Upper lobe of left lung (tissue), 6 donors: ENCODE data around the gene ITGAL. TPM values are rescaled to one million over a fixed set of nuclear protein-coding genes. Genes with fewer than 3 reads are reported as not detected.
A peak's percentile ranks its signal among the peaks of the same experiment; 100 is the strongest.

Experiments used
- ATAC-seq, 2 donors: fragments of 200-7000 bp; cut with Tn5 transposase; one replicate each; pipeline ENCODE4 v1.9.1; 2022; ENCODE audit warnings: mild to moderate bottlenecking in 2 of 2, moderate library complexity in 2 of 2; ENCODE audit not compliant: low FRiP score in 2 of 2
- DNase-seq, 2 donors: peaks; one replicate each; pipeline ENCODE4 v3.0.0-alpha.2; 2019 to 2020
- H3K27ac ChIP-seq, 4 donors: fragments of 200-600 bp; sonication (generic); one replicate each; pipeline ENCODE4 v1.5.1; 2016 to 2019
- H3K27me3 ChIP-seq, 4 donors: fragments of 200-600 bp; sonication (generic); one replicate each; pipeline ENCODE4 v1.5.1; 2017 to 2019
- H3K36me3 ChIP-seq, 4 donors: fragments of 200-600 bp; sonication (generic); one replicate each; pipeline ENCODE4 v1.5.1; 2016 to 2019
- H3K4me1 ChIP-seq, 4 donors: fragments of 200-600 bp; sonication (generic); one replicate each; pipeline ENCODE4 v1.5.1; 2018 to 2019
- H3K4me3 ChIP-seq, 4 donors: fragments of 200-600 bp; sonication (generic); one replicate each; pipeline ENCODE4 v1.5.1; 2017 to 2019; ENCODE audit warnings: mild to moderate bottlenecking in 2 of 4, moderate library complexity in 1 of 4
- H3K9me3 ChIP-seq, 4 donors: fragments of 200-600 bp; sonication (generic); one replicate each; pipeline ENCODE4 v1.5.1; 2018 to 2019
- EP300 ChIP-seq, 4 donors: sonication (generic); formaldehyde crosslinking; IDR thresholded peaks; one replicate each; pipeline ENCODE4 v1.5.1; 2017; ENCODE audit warnings: antibody characterized with exemption in 4 of 4, control low read depth in 2 of 4
- POLR2A ChIP-seq, 4 donors: fragments of 450-650 bp; IDR thresholded peaks; one replicate each; pipeline ENCODE4 v1.5.1; 2016 to 2017; ENCODE audit warnings: antibody characterized with exemption in 4 of 4, mild to moderate bottlenecking in 2 of 4
- POLR2AphosphoS5 ChIP-seq, 2 donors: sonication (generic); formaldehyde crosslinking; IDR thresholded peaks; one replicate each; pipeline ENCODE4 v1.5.1; 2017; ENCODE audit warnings: antibody characterized with exemption in 2 of 2
- WGBS, 2 donors: methylation state at CpG; one replicate each; pipeline ENCODE4 v1.1.5; 2017 to 2018; 5-methylcytosine and 5-hydroxymethylcytosine counted together
- total RNA-seq, 6 donors: library from RNA; depleted of rRNA in 4 of 6; stranded (reverse); fragments of >200 nt in 4 of 6; gene quantifications; one replicate each; pipeline versions ENCODE4 v1.1.0 to v1.2.1, GENCODE V29; 2016 to 2021
- TF ChIP-seq, protein P1 (sequence below), 6 experiments: fragments of 450-650 bp in 4 of 6; fragments of 200-600 bp in 2 of 6; sonication (generic) in 2 of 6; IDR thresholded peaks; one replicate each; pipeline ENCODE4 v1.5.1; 2016 to 2019; ENCODE audit warnings: antibody characterized with exemption in 6 of 6
- donor health status: DM: no; HTN: no; CAD: no; lungs with moderate emphysema.
- donor health status: DM: no; HTN: yes; CAD: no; lungs with severe emphysema.

Gene ITGAL
- total RNA-seq, 6 donors from 2014 or later = 22.8 to 138 (median 67.0) TPM

DNA sequence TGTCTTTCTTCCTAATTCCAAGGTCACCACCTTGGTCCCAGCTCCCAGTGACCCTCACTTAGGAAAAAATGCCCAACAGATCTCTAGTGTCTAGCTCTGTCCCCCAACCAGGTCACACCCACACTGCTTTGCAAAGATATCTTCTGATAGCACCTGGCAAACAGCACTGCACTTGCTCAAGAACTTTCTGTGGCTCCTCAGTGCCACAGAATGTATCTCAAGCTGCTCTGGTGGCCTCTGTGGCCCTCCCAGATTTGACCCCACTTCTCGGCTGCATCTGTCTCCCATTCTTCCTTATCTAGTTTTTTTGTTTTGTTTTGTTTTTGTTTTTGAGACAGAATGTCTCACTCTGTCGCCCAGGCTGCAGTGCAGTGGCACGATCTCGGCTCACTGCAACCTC is 94.0 kb downstream of the ITGAL start:
- no peak overlapping the region for H3K4me3 ChIP-seq

DNA sequence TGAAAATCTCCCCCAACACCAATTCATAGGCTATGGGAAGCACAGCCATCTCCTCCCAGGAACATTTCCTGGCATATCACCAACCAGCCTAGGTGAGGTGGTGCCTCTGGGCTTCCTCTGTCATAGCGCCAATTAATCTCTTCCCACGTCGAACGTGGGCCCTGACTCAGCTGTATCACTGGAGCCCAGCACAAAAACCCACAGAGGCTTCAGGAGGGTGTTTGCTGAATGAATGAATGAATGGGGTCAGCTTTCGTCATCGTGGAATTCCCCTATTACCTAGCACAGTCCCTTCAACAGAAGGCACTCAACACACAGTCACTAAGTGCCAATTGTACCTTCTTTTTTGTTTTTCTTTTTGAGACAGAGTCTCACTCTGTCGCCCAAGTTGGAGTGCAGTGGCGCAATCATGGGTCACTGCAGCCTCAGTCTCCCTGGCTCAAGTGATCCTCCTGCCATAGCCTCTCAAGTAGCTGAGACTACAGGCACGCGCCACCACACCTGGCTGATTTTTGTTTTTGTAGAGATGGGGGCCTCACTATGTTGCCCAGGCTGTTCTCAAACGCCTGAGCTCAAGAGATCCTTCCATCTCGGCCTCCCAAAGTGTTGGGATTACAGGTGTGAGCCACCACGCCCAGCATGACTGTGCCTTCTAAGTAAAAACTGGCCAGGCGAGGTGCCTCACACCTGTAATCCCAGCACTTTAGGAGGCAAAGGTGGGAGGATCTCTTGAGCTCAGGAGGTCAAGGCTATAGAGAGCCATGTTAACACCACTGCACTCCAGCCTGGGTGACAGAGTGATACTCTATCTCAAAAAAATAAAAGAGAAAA is 94.8 kb downstream of the ITGAL start:
- ATAC-seq (no peak), DNase-seq (no peak)
- no peak overlapping the region for H3K27ac ChIP-seq
- no peaks in the 10 kb centered on the region for H3K9me3 ChIP-seq
- TF ChIP-seq POLR2A (IDR thresholded peaks at IDR 0.05) = no peak
- TF ChIP-seq POLR2AphosphoS5 (IDR thresholded peaks at IDR 0.05) = no peak
- TF ChIP-seq, protein P1, sequence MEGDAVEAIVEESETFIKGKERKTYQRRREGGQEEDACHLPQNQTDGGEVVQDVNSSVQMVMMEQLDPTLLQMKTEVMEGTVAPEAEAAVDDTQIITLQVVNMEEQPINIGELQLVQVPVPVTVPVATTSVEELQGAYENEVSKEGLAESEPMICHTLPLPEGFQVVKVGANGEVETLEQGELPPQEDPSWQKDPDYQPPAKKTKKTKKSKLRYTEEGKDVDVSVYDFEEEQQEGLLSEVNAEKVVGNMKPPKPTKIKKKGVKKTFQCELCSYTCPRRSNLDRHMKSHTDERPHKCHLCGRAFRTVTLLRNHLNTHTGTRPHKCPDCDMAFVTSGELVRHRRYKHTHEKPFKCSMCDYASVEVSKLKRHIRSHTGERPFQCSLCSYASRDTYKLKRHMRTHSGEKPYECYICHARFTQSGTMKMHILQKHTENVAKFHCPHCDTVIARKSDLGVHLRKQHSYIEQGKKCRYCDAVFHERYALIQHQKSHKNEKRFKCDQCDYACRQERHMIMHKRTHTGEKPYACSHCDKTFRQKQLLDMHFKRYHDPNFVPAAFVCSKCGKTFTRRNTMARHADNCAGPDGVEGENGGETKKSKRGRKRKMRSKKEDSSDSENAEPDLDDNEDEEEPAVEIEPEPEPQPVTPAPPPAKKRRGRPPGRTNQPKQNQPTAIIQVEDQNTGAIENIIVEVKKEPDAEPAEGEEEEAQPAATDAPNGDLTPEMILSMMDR (IDR thresholded peaks at IDR 0.05) = no peak
- no peak for TF ChIP-seq EP300 (IDR thresholded peaks at IDR 0.05)
- peaks cover 0 to 4% (median 0%) of the 10 kb centered on the region in 4 donors for H3K36me3 ChIP-seq
- no peak overlapping the region for H3K4me3 ChIP-seq
- H3K4me1 ChIP-seq = peaks cover 15 to 31% (median 16%) of the 10 kb centered on the region in 4 donors
- 75 to 77% methylated on average over 12 to 14 of the region's 14 CpGs for WGBS, 2 donors
- H3K27me3 ChIP-seq = no peaks in the 10 kb centered on the region

More for the DNA sequence above, 94.0 kb downstream of the ITGAL start:
- 90 to 94% methylated on average over 4 of the region's 4 CpGs for WGBS, 2 donors
- H3K27ac ChIP-seq = no peak overlapping the region
- H3K4me1 ChIP-seq = peaks cover 13 to 27% (median 16%) of the 10 kb centered on the region in 4 donors
- peaks cover 0 to 4% (median 0%) of the 10 kb centered on the region in 4 donors for H3K36me3 ChIP-seq
- no peaks in the 10 kb centered on the region for H3K27me3 ChIP-seq
- DNase-seq = no peak
- no peak for ATAC-seq
- H3K9me3 ChIP-seq = no peaks in the 10 kb centered on the region
- TF ChIP-seq, protein P1 (IDR thresholded peaks at IDR 0.05) = no peak
- TF ChIP-seq POLR2A (IDR thresholded peaks at IDR 0.05) (no peak), EP300 (IDR thresholded peaks at IDR 0.05) (no peak), POLR2AphosphoS5 (IDR thresholded peaks at IDR 0.05) (no peak)

DNA sequence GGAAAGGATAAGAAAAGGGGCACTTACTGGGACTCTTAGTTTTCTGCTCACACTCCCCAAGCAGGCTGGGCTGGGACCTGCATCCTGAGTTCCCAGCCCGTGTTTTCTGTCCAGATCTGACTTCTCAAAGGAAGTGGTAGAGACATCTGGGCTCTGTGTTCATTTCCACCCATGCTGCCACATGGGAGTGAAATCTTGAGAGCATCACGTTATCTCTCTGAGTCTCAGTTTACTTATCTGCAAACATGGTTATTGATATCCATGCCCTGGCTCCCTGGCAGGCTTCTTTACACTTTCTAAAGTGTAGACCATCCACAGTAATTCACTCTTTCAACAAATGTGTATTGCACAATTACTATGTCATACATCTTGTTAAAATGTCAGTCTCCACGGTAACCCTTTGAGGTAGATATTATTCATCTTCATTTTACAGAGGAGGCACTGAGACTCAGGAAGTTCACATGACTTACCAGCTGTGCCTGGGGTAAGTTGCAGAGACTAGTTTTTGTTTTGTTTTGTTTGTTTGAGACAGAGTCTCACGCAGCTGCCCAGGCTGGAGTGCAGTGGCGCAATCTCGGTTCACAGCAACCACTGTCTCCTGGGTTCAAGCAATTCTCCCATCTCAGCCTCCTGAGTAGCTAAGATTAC is 95.6 kb downstream of the ITGAL start:
- DNase-seq (peak in 1 of 2 donors; percentile 40), ATAC-seq (no peak)
- WGBS, 2 donors = 58 to 59% methylated on average over 6 of the region's 6 CpGs
- Histone ChIP-seq H3K4me1 (peaks cover 18 to 35% (median 21%) of the 10 kb centered on the region in 4 donors), H3K27ac (peak overlapping the region in 3 of 4 donors; percentile 18 to 57 (median 21)), H3K36me3 (peaks cover 0 to 4% (median 0%) of the 10 kb centered on the region in 4 donors), H3K4me3 (no peak overlapping the region), H3K27me3 (no peaks in the 10 kb centered on the region), H3K9me3 (no peaks in the 10 kb centered on the region)
- no peak for TF ChIP-seq POLR2AphosphoS5 (IDR thresholded peaks at IDR 0.05)
- TF ChIP-seq, protein P1 (IDR thresholded peaks at IDR 0.05) = no peak
- TF ChIP-seq POLR2A (IDR thresholded peaks at IDR 0.05) = no peak
- no peak for TF ChIP-seq EP300 (IDR thresholded peaks at IDR 0.05)

DNA sequence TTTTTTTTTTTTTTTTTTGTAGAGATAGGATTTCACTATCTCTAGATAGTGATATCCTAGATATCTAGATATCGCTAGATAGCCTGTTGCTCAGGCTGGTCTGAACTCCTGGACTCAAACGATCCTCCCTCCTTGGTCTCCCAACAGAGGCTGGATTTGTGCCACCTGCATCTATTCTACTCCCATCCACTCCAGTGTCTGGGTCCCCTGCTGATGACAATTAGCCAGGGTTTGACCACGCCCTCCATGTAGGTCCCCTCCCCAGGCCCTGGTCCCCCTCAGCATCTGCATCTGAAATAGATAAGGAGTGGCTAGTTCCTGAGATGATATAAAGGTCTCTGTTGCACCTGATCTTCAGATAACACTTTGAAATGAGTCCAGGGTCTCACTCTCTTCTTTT is 96.7 kb downstream of the ITGAL start:
- TF ChIP-seq POLR2A (IDR thresholded peaks at IDR 0.05) = no peak
- TF ChIP-seq EP300 (IDR thresholded peaks at IDR 0.05) = no peak
- TF ChIP-seq POLR2AphosphoS5 (IDR thresholded peaks at IDR 0.05) = no peak
- TF ChIP-seq, protein P1 (IDR thresholded peaks at IDR 0.05) = no peak
- Histone ChIP-seq H3K36me3 (peaks cover 0 to 4% (median 0%) of the 10 kb centered on the region in 4 donors), H3K27me3 (no peaks in the 10 kb centered on the region), H3K9me3 (no peaks in the 10 kb centered on the region), H3K4me3 (no peak overlapping the region), H3K27ac (no peak overlapping the region), H3K4me1 (peaks cover 18 to 35% (median 21%) of the 10 kb centered on the region in 4 donors)
- ATAC-seq (no peak), DNase-seq (no peak)
- 91 to 97% methylated on average over 3 of the region's 3 CpGs for WGBS, 2 donors
